Stomach (tissue), 9 donors: ENCODE measurements around the gene PMF1. TPM values are rescaled to one million over a fixed set of nuclear protein-coding genes. Genes with fewer than 3 reads are reported as not detected.
A peak's percentile ranks its signal among the peaks of the same experiment; 100 is the strongest.

Experiments
- DNase-seq, 2 donors: peaks; one replicate each; pipeline versions ENCODE4 v3.0.0 to v3.0.0-alpha.2; 2013 to 2019
- H3K27ac ChIP-seq, 5 donors: fragments of 200-600 bp in 4 of 5; sonication (generic) in 4 of 5; one replicate each; pipeline ENCODE4 v1.5.1; 2013 to 2019; ENCODE audit warnings: mild to moderate bottlenecking in 1 of 5, moderate library complexity in 1 of 5
- H3K27me3 ChIP-seq, 3 donors: fragments of 200-600 bp; sonication (generic); one replicate each; pipeline ENCODE4 v1.5.1; 2017 to 2019; ENCODE audit warnings: mixed run types in 1 of 3
- H3K36me3 ChIP-seq, 4 donors: fragments of 200-600 bp; sonication (generic); 1 replicate in 3 of 4; 2 replicates in 1 of 4; pipeline ENCODE4 v1.5.1; 2016 to 2019
- H3K4me1 ChIP-seq, 4 donors: fragments of 200-600 bp; sonication (generic); one replicate each; pipeline ENCODE4 v1.5.1; 2016 to 2019
- H3K4me3 ChIP-seq, 4 donors: fragments of 200-600 bp; sonication (generic) in 3 of 4; one replicate each; pipeline ENCODE4 v1.5.1; 2016 to 2019; ENCODE audit warnings: mild to moderate bottlenecking in 1 of 4
- H3K9me3 ChIP-seq, 4 donors: fragments of 200-600 bp; sonication (generic); one replicate each; pipeline ENCODE4 v1.5.1; 2016 to 2019
- EP300 ChIP-seq: sonication (generic); formaldehyde crosslinking; IDR thresholded peaks from one replicate; pipeline ENCODE4 v1.6.1; 2017; ENCODE audit warnings: antibody characterized with exemption
- POLR2A ChIP-seq, 4 donors: fragments of 450-650 bp; IDR thresholded peaks; one replicate each; pipeline ENCODE4 v1.6.1; 2016; ENCODE audit warnings: antibody characterized with exemption in 4 of 4, control low read depth in 2 of 4, mild to moderate bottlenecking in 1 of 4, moderate library complexity in 1 of 4
- POLR2AphosphoS5 ChIP-seq, 3 donors: sonication (generic); formaldehyde crosslinking; IDR thresholded peaks; one replicate each; pipeline ENCODE4 v1.6.1; 2016; ENCODE audit warnings: antibody characterized with exemption in 3 of 3
- WGBS, 5 donors: extraction: QIAGEN DNeasy Blood & Tissue Kit in 3 of 5; methylation state at CpG; one replicate each; pipeline versions ENCODE4 v1.1.5 to v1.1.7; 2013 to 2018; 5-methylcytosine and 5-hydroxymethylcytosine counted together
- intact Hi-C: fragments of 100-400 bp; cut with DNase I; formaldehyde crosslinking; loops from one replicate; pipeline ENCODE4 v1.15.1; 2023; ENCODE audit warnings: low total_unique reads
- polyA plus RNA-seq, 3 donors: library from polyadenylated mRNA; stranded (reverse); fragments of 200-250 nt; gene quantifications; one replicate each; pipeline ENCODE4 v1.2.3, GENCODE V29; 2013
- total RNA-seq, 5 donors: library from RNA; depleted of rRNA; stranded (reverse); fragments of >200 nt; gene quantifications; one replicate each; pipeline versions ENCODE4 v1.1.0 to v1.2.3, GENCODE V29; 2014 to 2016
- TF ChIP-seq, protein P1 (sequence below), 7 experiments: fragments of 450-650 bp in 4 of 7; fragments of 200-600 bp in 3 of 7; sonication (generic) in 3 of 7; IDR thresholded peaks; one replicate each; pipeline ENCODE4 v1.5.1; 2016 to 2019; ENCODE audit warnings: antibody characterized with exemption in 7 of 7, control low read depth in 2 of 7, mild to moderate bottlenecking in 1 of 7
- donor health status: healthy with polysubstance abuse.
- donor health status: Bipolar disorder and iron deficiency.
- donor health status: healthy.

Gene PMF1
- total and polyA plus RNA-seq, 8 donors = 5.3 to 73.5 (median 44.0) TPM

DNA sequence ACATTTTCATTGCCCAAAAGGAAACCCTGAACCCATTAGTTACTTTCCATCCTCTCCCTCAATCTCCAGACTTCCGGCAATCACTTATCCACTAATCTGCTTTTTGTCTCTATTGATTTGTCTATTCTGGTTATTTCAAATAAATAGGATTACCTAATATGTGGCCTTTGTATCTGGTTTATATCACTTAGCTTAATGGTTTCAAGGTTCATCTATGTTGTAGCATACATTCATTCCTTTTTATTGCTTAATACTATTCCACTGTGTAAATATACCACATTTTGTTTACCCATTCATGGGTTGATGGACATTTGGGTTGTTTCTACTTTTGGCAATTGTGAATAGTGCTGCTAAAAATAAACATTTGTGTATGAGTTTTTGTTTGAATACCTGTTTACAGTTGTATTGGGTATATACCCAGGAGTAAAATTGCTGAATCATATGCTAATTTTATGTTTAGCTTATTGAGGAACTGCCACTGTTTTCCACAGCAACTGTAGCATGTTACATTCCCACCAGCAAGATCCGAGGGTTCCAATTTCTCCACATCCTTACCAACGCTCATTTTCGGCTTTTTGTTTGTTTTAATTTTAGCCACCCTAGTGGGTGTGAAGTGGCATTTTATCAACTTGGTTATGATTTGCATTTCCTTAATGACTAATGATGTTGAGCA is 21.4 kb upstream of the PMF1 start:
- intact Hi-C loops = no loop called here
- peaks cover 0 to 11% (median 8%) of the 10 kb centered on the region in 4 donors for H3K36me3 ChIP-seq
- TF ChIP-seq EP300 = no peak
- TF ChIP-seq POLR2A (IDR thresholded peaks at IDR 0.05) = no peak
- TF ChIP-seq POLR2AphosphoS5 (IDR thresholded peaks at IDR 0.05) = no peak
- TF ChIP-seq, protein P1, sequence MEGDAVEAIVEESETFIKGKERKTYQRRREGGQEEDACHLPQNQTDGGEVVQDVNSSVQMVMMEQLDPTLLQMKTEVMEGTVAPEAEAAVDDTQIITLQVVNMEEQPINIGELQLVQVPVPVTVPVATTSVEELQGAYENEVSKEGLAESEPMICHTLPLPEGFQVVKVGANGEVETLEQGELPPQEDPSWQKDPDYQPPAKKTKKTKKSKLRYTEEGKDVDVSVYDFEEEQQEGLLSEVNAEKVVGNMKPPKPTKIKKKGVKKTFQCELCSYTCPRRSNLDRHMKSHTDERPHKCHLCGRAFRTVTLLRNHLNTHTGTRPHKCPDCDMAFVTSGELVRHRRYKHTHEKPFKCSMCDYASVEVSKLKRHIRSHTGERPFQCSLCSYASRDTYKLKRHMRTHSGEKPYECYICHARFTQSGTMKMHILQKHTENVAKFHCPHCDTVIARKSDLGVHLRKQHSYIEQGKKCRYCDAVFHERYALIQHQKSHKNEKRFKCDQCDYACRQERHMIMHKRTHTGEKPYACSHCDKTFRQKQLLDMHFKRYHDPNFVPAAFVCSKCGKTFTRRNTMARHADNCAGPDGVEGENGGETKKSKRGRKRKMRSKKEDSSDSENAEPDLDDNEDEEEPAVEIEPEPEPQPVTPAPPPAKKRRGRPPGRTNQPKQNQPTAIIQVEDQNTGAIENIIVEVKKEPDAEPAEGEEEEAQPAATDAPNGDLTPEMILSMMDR (IDR thresholded peaks at IDR 0.05) = no peak
- 74 to 83% (median 78%) methylated on average over 4 of the region's 4 CpGs for WGBS, 5 donors
- no peak overlapping the region for H3K27ac ChIP-seq
- DNase-seq = no peak
- H3K4me3 ChIP-seq = no peak overlapping the region
- H3K27me3 ChIP-seq = no peaks in the 10 kb centered on the region
- peaks cover 0 to 3% (median 0%) of the 10 kb centered on the region in 4 donors for H3K9me3 ChIP-seq
- peaks cover 11 to 32% (median 29%) of the 10 kb centered on the region in 4 donors for H3K4me1 ChIP-seq

DNA sequence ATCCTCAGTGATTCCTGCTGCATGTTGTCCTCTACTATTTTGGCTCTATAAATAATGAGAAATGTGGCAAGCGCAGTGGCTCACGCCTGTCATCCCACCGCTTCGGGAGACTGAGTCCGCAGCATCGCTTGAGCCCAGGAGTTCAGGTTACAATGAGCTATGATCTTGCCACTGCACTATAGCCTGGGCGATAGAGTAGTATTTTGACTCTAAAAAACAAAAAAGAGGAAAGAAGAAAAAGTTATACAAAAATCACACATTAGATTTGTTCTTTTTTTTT is 19.7 kb upstream of the PMF1 start:
- DNase-seq = no peak
- Histone ChIP-seq H3K27ac (peak overlapping the region; percentile 67 to 88 (median 86)), H3K4me3 (peak overlapping the region; percentile 86 to 97 (median 94)), H3K27me3 (no peaks in the 10 kb centered on the region), H3K4me1 (peaks cover 11 to 47% (median 35%) of the 10 kb centered on the region in 4 donors), H3K9me3 (no peaks in the 10 kb centered on the region), H3K36me3 (peaks cover 0 to 27% (median 16%) of the 10 kb centered on the region in 4 donors)
- no peak for TF ChIP-seq POLR2A (IDR thresholded peaks at IDR 0.05)
- TF ChIP-seq POLR2AphosphoS5 (IDR thresholded peaks at IDR 0.05) = no peak
- TF ChIP-seq EP300 = no peak
- TF ChIP-seq, protein P1 (IDR thresholded peaks at IDR 0.05) = no peak
- 82 to 90% (median 86%) methylated on average over 7 of the region's 7 CpGs for WGBS, 5 donors
- intact Hi-C loops = no loop called here

DNA sequence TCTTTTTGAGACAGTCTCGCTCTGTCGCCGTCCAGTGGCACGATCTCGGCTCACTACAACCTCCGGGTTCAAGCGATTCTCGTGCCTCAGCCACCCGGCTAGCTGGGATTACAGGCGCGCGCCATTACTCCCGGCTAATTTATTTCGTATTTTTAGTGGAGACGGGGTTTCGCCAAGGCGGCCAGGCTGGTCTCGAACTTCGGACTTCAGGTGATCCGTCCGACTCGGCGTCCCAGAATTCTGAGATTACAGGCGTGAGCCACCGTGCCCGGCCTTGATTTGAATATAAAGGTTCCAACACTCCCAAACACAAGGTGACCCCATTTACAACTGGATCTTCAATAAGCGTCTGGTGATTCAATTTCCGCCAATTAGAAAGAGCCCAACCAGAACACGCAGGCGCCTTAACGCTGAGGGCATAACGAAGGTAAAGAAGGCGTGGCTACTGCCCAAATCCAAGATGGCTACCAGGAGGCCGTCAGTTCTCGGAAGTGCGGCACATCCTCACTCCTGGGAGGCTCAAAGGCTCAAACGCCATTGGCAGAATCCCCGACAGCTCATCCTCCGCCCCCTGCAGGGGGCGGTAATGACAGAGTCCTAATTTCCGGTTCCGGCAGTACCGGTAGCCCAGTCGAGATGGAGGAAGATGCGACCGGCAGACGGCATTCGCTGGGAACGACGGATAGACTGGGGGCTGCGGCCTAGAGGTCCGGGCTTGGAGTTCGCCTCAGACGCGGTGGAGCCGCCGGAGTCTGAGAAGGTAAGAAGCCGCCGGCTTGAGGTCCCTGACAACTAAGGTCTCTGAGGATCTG is 19.1 kb upstream of the PMF1 start, which contains the start of gene SLC25A44:
Gene SLC25A44, plus strand, starts transcription at position 617 of the 812 bp plus-strand sequence. CDS start 5,744 bp downstream, outside the sequence.
- H3K4me1 ChIP-seq = peaks cover 11 to 51% (median 35%) of the 10 kb centered on the region in 4 donors
- no peaks in the 10 kb centered on the region for H3K27me3 ChIP-seq
- H3K27ac ChIP-seq = peak within 1 kb of the TSS; percentile 67 to 88 (median 86)
- intact Hi-C loops = no loop called here
- TF ChIP-seq POLR2A (IDR thresholded peaks at IDR 0.05) (no peak), POLR2AphosphoS5 (IDR thresholded peaks at IDR 0.05) (peak; percentile 62 to 92 (median 65)), EP300 (no peak)
- TF ChIP-seq, protein P1 (IDR thresholded peaks at IDR 0.05) = peak in 4 of 7 experiments; percentile 47 to 73 (median 53)
- peak; percentile 96 to 99 for DNase-seq
- WGBS, 5 donors = 2 to 9% (median 5%) methylated on average over 33 to 59 of the region's 59 CpGs
- no peaks in the 10 kb centered on the region for H3K9me3 ChIP-seq
- H3K36me3 ChIP-seq = peaks cover 0 to 27% (median 16%) of the 10 kb centered on the region in 4 donors
- peak within 1 kb of the TSS; percentile 86 to 97 (median 94) for H3K4me3 ChIP-seq

DNA sequence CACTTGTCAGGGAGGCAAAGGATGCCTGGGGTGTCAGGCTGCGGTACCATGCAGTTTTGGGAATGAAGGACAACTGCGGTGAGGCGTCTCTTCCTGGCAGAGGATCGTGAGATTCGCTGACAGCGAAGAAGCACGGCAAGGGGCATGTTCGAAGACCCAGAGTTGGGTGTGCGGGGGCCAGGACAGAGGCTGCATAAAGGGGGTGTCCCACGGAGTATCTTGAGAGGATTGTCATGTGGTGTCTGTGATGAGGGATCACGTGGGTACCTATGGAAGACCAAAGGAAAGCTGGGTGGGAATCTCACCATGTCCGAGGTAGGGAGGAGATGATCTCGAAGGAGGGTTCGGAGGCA is 18.5 kb upstream of the PMF1 start:
- H3K4me1 ChIP-seq = peaks cover 11 to 57% (median 35%) of the 10 kb centered on the region in 4 donors
- TF ChIP-seq POLR2A (IDR thresholded peaks at IDR 0.05) = no peak
- TF ChIP-seq, protein P1 (IDR thresholded peaks at IDR 0.05) = no peak
- TF ChIP-seq EP300 = no peak
- no peak for TF ChIP-seq POLR2AphosphoS5 (IDR thresholded peaks at IDR 0.05)
- H3K27me3 ChIP-seq = no peaks in the 10 kb centered on the region
- DNase-seq = no peak
- peak overlapping the region; percentile 86 to 97 (median 94) for H3K4me3 ChIP-seq
- H3K36me3 ChIP-seq = peaks cover 0 to 30% (median 20%) of the 10 kb centered on the region in 4 donors
- intact Hi-C loops = no loop called here
- peak overlapping the region; percentile 59 to 88 (median 86) for H3K27ac ChIP-seq
- WGBS, 5 donors = 12 to 17% (median 13%) methylated on average over 12 to 14 of the region's 14 CpGs
- no peaks in the 10 kb centered on the region for H3K9me3 ChIP-seq
